GM23248 (cell line): Measurements from ENCODE around the gene KAZN.

Experiments
- EZH2 ChIP-seq: fragments of 200-600 bp; sonication (generic); IDR thresholded peaks from 2 replicates; pipeline ENCODE4 v1.6.1; 2018; ENCODE audit warnings: antibody characterized with exemption, mild to moderate bottlenecking; ENCODE audit not compliant: insufficient read depth, poor library complexity, severe bottlenecking
- EZH2phosphoT487 ChIP-seq: fragments of 200-600 bp; sonication (generic); IDR thresholded peaks from 2 replicates; pipeline ENCODE4 v1.6.1; 2018; ENCODE audit warnings: antibody characterized with exemption, moderate library complexity, mild to moderate bottlenecking, low read depth; ENCODE audit not compliant: insufficient read depth

DNA sequence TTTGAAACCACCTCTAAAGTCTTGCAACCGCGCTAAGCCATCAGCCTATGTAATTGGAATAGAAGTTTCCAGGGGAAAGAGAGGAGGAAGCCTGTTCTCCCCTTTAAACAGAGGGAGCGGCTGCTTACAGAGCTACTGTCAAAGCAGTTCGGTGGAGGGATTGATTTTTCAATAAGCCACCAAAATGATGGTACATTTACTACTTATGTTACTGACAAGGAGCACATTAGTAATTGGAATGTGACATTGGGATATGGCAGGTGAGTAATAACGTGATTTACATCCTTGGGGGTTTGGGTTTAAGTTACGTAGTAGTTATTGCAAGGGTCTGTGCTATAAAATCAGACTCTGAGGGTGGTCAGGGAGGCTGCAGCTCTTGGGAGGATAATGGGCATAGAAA, 257.3 kb downstream of the KAZN start:
- TF ChIP-seq EZH2 (no peak), EZH2phosphoT487 (no peak)
